Measurements from ENCODE around the gene LYZL1.
"Not testable (repeated sequence)": the region's sequence is repeated elsewhere in the genome, so short reads cannot be mapped to it uniquely, and the experiment has no call there.

Gene LYZL1

DNA sequence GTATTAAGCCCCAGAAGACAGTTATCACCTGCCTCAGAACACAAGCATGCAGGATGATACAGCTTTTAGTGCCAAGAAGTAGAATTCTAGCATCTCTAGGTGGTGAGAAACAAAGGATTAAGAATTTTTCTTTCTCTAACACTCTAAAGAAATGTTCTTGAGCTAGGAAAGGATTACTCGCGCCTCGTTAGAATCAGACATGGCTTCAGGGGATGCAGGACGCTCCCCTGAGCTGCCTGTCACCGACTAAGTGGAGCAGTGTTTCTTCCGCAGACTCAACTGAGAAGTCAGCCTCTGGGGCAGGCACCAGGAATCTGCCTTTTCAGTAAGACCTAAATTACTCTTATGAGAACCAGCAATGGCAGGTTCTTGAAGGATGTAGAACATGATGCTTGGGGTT lies at the start of gene LYZL1:
LYZL1 (plus strand) TSS at position 165 of the 400 bp plus-strand sequence. CDS start 2,798 bp downstream, outside the sequence.
- not testable (repeated sequence) for DNase-seq

DNA sequence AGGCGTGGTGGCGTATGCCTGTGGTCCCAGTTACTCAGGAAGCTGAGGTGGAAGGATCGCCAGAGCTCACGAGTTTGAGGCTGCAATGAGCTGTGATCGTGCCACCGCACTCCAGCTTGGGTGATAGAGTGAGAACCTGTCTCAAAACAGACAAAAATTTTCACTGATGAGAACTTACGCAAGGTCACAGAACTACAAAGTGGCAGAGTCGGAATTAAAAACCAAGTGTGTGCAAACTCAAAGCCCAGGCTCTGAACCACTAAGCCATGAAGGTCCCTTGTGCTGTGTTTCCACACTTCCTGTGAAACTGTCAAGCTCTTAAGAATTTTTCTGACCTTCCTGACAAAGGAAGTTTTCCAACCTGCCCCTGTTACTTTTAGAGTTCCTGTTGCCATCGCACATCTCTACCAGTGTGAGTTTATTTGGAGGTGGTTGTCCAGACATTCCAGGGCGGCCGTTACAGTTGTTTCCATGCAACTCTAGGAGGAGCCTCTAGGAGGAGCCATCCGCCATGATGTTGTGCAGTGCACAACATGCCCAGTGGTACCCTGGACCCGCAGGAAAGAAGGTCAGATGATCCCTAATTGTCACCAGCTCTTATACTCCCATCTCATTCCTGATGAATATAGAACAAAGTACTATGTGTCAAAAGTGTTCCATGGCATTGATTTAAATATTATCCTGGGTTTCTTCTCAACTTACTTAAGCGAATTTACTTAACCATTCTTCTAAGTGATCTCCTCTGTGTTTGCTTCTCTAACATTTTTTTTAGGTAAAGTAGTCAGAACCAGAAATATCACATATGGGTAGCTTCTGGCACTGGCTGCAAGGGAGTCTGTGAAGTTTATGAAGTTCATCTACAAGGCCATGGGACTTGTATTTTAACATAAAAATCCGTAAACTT lies 49.0 kb upstream of the LYZL1 start:
- DNase-seq: no peak

- no peak for DNase-seq
These were observed 47.7 kb upstream of the LYZL1 start for GRCh38 chr10:29240986-29241660.

GRCh38 chr10:29241925-29242324 lies 46.9 kb upstream of the LYZL1 start:
- DNase-seq: no peak

- no peak for DNase-seq
These were observed 45.8 kb upstream of the LYZL1 start for GRCh38 chr10:29243066-29243465.

GRCh38 chr10:29243750-29244149 lies 45.1 kb upstream of the LYZL1 start:
- no peak for DNase-seq

DNA sequence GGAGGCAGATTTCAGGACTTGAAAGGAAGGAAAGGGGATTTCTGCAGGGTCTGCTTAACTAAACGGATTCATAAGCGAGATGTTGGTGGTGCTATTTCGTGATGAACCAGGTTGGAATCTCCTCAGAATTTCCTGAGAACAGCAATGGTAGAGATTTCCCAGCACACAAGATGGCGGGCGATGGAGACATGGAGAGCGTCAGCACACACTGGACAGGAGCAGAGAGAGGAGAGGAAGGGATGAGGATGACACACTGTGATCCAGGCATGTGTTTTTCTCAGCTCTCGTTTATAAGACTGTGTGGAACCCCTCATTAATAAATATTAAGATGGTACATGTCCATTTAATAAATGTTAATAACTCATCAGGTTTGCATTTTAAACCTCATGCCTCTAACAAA lies 43.9 kb upstream of the LYZL1 start:
- DNase-seq: no peak

DNA sequence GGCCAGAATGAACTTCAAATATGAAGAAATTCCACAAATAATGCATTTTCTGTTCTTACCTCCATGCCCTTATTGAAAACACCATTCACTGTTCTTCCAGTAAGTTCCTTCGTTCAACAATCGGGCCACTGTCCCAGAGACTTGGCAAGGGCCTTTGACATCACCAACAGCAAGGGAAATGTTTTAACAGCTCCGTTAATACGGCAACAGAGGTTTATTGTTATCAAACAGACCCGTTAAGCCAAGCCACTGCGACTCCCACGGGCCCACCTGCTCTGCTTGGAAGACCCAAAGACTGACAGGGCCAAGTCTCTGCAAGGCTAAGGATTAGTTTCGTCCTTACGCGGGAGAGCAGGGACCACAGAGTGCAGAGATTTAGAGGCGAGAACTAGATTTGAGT lies 43.4 kb upstream of the LYZL1 start:
- DNase-seq: no peak

DNA sequence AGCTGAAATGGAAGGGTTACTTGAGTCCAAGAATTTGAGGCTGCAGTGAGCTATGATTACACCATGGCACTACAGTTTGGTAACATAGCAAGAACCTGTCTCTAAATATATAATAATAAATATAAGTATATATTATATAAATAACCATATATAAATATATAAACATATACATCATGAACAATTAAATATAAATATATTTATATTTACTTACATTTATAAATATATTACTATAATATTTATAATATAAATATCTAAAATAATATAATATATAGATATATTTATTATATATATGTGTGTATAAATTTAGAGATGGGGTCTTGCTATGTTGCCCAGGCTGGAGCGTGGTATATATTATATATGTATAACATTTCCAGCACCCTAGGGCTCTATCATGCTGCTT lies 42.4 kb upstream of the LYZL1 start:
- DNase-seq: no peak

- no peak for DNase-seq
These were observed 40.7 kb upstream of the LYZL1 start for GRCh38 chr10:29248158-29248557.

DNA sequence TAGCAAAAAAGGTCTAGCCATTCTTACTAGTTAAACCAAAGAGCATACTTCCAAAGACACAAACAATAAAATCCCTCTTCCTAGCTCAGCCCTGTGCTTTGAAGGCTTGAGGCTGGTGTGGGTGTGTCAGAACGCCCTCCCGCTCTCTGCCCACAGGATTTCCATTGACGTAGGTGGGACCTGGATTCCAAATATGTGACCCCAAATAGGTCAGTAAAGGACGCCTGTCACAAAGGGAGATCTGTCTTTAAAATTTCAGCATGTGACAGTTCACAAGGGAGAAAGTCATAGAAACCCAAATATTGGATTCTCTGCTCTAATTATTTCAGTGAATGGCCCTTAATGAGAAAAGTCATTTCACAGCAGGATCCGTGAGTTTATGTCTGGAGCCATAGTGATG lies 39.9 kb upstream of the LYZL1 start:
- DNase-seq: no peak

GRCh38 chr10:29250066-29250465 lies 38.8 kb upstream of the LYZL1 start:
- no peak for DNase-seq

DNA sequence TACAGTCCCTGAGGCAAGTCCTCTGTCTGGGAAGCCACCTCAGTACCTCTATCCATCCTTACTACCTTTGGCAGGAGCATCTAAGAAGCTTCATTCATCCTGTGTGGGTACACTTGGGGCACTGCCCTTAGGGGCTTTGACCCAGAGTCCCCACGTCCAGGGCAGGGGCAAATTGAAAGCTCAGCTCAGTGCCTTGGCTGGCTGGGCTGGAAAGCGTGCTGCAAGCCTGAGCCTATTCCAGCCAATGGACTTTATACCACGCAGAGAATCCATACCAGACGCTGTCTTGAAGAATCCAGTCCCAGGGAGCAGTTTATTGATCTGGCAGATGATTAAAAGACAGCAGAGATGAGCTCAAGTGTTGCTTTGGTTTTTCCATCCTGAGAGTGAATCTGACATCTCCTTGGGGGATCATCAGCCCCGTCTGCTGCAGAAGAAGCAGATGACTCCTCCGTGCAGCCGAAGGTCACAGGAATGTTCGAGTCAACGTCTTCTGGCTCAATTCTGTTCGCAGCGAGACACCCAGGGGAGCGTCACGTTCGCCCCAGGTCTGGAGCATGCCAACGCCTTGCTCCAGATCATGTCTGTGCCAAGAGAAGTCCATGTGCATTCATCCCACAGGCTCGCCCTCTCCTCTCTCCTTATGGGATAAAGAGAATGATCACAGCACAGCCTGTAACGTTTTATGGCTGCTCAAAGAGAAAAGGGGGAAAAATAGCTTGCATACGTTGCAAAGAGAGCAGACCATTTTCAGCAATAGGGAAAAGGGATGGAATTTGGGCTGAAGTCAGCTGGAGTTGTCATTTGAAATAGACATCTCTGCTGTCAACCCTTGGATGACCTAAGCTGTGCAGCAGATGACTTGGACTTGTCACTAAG lies 35.8 kb upstream of the LYZL1 start:
- no peak for DNase-seq

DNA sequence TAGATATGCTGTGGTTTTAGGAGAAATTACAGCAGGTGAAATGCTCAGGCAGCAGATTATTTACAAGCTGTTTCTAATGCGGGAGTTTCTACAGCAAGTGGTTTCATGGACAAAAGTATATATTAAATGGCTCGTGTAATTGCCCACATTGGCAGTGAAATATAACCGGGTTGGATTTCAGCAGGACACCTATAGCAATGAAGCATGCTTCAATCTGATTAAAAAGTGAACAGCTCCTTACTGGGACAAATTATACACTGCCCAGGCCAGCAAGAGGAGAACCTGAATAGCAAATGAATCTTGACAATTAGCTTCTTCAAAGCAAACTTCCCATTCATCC lies 35.2 kb upstream of the LYZL1 start:
- no peak for DNase-seq

- DNase-seq: peak; percentile 23
These were observed 34.5 kb upstream of the LYZL1 start for GRCh38 chr10:29254123-29255046.

- DNase-seq: no peak
These were observed 33.8 kb upstream of the LYZL1 start for GRCh38 chr10:29255104-29255503.

DNA sequence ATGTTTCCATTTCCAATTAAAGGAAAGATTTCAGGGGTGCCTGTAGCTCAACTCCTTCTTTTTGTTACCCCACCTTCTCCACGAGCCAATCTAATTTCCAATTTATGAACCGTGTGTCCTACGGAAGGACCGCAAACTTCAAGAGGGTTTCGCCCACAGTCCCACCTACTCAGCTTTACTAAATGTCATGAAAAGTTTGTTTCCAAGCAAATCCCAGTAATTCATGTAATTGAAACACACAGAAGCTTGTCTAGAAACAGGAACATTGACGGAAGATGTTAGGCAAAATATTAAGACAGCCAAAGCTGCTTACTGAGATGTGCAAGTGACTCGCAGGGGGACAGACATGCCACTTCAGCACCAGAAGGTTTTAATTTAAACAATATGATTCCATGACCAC lies 32.9 kb upstream of the LYZL1 start:
- DNase-seq: no peak

DNA sequence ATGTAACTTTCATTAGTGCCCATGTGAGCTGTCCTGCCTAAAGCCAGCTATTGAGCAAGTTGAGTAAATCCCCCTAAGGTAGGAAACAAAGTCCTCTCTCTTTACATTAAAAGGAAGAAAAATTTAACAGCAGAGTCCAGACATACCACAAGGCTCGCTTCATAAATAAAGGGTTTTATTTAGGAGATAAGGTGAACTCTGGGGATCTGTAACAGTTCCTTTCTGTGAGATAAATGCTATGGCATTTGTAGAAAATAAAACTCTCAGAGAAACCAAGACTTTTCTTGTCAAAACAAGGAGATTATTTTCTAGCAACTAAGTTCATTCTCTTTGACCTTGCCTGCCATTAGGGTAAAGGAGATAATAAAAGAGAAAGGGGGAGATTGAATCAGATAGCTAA lies 32.3 kb upstream of the LYZL1 start:
- no peak for DNase-seq

DNA sequence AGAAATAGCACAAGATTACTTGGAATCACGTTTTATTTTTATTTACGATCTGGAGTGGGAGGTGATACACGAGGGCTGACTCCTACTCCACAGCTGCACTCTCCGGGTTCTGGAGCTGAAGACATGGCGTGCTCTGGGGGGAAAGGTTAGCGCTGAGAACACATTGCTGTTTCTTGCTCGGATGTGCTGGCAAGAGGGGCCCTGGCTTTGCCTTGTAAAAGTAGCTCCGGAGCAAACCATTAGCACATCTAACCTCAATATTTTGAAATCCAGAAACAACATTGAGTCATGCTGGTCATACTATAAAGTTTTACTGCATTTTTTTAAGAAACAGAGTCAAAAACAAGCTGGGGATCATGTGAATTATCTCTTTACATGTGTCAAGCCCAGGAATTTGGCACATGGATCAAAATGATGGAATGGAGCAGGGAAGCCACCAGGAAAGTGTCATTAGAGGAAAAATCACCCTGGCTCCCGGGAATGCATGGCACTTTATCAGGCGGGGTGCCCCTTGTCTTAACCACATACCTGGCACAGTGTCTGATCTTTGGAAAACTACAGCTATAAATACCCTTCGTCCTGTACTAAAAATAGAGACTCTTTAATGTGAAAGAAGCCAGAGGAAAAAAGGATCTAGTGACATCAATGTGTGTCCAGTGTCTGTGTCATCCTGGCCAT lies 31.6 kb upstream of the LYZL1 start:
- peak; percentile 64 for DNase-seq

- no peak for DNase-seq
These were observed 31.1 kb upstream of the LYZL1 start for GRCh38 chr10:29257784-29258135.

- no peak for DNase-seq
These were observed 29.4 kb upstream of the LYZL1 start for GRCh38 chr10:29259498-29259897.

- DNase-seq: no peak
These were observed 25.4 kb upstream of the LYZL1 start for GRCh38 chr10:29263506-29263905.

Data from kidney glomerular epithelial cell (primary cell).